Measurements from ENCODE around the gene MXI1. TPM values are rescaled to one million over a fixed set of nuclear protein-coding genes. Genes with fewer than 3 reads are reported as not detected.
A peak's percentile ranks its signal among the peaks of the same experiment; 100 is the strongest.

Gene MXI1
- total RNA-seq, 1 donor from 2014 or later, result 49.8 TPM

DNA sequence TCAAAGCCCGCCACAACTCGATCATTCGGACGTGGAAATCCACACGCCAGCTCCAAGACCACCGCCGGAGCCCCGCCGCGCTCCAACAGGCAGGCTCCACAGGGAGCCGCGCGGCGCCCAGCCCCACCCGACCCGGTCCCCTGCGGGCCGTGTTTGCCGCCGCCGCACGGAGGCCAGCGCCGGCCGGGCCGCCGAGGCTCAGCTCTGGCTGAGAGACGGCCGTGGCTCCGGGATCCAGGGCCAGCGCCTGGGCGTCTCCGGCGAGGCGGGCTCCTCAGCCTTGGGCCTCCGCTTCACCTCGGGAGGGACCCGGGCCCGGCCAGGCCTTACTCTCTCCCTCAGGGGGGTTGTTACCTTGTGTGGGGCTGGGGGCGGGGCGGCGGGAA lies 97.0 kb downstream of the MXI1 start:
- intact Hi-C loops (cut with DNase I), result loop anchor here (10.0 kb wide), 1 partner anchor 260 kb away; the partner anchor contains the start of gene SMC3
- TF ChIP-seq, protein P1, sequence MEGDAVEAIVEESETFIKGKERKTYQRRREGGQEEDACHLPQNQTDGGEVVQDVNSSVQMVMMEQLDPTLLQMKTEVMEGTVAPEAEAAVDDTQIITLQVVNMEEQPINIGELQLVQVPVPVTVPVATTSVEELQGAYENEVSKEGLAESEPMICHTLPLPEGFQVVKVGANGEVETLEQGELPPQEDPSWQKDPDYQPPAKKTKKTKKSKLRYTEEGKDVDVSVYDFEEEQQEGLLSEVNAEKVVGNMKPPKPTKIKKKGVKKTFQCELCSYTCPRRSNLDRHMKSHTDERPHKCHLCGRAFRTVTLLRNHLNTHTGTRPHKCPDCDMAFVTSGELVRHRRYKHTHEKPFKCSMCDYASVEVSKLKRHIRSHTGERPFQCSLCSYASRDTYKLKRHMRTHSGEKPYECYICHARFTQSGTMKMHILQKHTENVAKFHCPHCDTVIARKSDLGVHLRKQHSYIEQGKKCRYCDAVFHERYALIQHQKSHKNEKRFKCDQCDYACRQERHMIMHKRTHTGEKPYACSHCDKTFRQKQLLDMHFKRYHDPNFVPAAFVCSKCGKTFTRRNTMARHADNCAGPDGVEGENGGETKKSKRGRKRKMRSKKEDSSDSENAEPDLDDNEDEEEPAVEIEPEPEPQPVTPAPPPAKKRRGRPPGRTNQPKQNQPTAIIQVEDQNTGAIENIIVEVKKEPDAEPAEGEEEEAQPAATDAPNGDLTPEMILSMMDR (IDR thresholded peaks at IDR 0.05), result no peak
- TF ChIP-seq POLR2AphosphoS5 (IDR thresholded peaks at IDR 0.05; ENCODE audit: insufficient read depth in 1 of 2, low read depth in 1 of 2), result no peak
- no peak for TF ChIP-seq POLR2A (IDR thresholded peaks at IDR 0.05)
- H3K4me1 ChIP-seq, result peaks cover 49% of the 10 kb centered on the region

DNA sequence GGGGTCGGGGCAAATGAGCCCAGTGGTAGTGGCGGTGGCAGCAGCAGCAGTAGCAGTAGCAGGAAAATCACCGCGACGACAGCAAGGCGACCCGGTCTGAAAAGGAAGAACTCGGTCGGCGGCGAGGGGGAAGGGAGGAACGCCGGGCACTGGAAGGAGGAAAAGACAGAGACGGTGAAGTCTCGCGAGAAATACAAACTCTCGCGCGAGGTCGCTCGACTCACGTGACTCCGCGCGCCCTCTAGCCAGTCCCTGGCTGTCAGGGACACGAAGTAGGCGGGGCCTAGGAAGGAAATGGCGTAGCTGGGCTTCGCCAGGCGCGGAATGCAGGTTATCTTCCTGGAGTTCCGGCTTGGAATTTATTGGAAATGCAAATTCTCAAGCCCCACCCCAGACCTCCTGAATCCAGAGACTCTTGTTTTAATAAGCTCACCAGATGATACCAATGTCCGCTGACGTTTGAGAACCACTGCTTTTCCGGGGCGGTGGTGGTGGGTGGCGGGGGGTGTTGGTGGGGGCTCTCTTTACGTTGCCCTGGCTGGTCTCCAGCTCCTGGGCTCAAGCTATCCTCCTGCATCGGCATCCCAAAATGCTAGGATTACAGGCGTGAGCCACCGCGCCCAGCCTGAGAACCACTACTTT lies 97.5 kb downstream of the MXI1 start, which contains the start of gene SMNDC1:
Gene SMNDC1, minus strand, starts transcription at position 141 of the 642 bp plus-strand sequence. CDS start 1,333 bp downstream, outside the sequence.
- H3K27me3 ChIP-seq, result no peaks in the 10 kb centered on the region
- intact Hi-C loops (cut with DNase I), result loop anchor here (10.0 kb wide), 1 partner anchor 260 kb away; the partner anchor contains the start of gene SMC3
- DNase-seq (ENCODE audit: extremely low spot score in 2 of 2), result peak; percentile 98
- H3K36me3 ChIP-seq, result peaks cover 0 to 20% of the 10 kb centered on the region in 2 donors
- TF ChIP-seq POLR2AphosphoS5 (IDR thresholded peaks at IDR 0.05; ENCODE audit: insufficient read depth in 1 of 2, low read depth in 1 of 2) (peak; percentile 89 to 91), POLR2A (IDR thresholded peaks at IDR 0.05) (peak in 1 of 2 donors; percentile 54)
- TF ChIP-seq, protein P1 (IDR thresholded peaks at IDR 0.05), result peak in 1 of 3 experiments; percentile 34
- H3K4me1 ChIP-seq, result peaks cover 44% of the 10 kb centered on the region
- H3K4me3 ChIP-seq, result peak within 1 kb of the TSS; percentile 96 to 99
- H3K9me3 ChIP-seq, result no peaks in the 10 kb centered on the region
- H3K27ac ChIP-seq, result peak within 1 kb of the TSS; percentile 95

More for the DNA sequence above, 97.0 kb downstream of the MXI1 start:
- Histone ChIP-seq H3K4me3 (peak overlapping the region; percentile 96 to 99), H3K36me3 (peaks cover 0 to 20% of the 10 kb centered on the region in 2 donors), H3K27ac (peak overlapping the region; percentile 95), H3K27me3 (no peaks in the 10 kb centered on the region), H3K9me3 (no peaks in the 10 kb centered on the region)
- no peak for DNase-seq (ENCODE audit: extremely low spot score in 2 of 2)

DNA sequence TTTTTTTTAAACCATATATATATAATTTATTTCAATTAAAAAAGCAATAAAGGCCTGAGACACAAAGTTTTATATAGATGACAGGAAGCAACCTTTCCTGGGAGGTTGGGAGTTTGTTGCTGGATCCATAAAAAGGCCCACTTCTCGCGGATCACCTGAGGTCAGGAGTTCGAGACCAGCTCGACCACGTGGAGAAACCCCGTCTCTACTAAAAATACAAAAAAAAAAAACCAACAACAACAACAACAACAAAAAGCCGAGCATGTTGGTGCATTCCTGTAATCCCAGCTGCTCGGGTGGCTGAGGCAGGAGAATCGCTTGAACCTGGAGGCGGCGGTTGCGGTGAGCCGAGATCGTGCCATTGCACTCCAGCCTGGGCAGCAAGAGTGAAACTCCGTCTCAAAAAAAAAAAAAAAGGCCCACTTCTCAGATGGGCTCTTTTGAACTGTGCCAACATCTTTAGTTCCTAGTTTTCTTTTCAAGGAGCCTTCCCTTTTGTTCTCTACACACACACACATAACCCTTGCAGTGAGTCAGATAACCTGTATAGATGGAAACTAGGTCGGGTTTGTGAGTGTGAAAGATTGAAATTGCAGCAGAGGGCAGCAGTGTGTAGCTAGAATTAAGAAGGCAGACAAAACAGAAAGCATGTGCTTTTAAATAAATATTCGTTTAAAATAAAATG lies 98.5 kb downstream of the MXI1 start:
- Histone ChIP-seq H3K4me1 (peaks cover 34% of the 10 kb centered on the region), H3K9me3 (no peaks in the 10 kb centered on the region), H3K4me3 (peak overlapping the region in 1 of 2 donors; percentile 96), H3K27me3 (no peaks in the 10 kb centered on the region), H3K27ac (peak overlapping the region; percentile 95), H3K36me3 (peaks cover 0 to 20% of the 10 kb centered on the region in 2 donors)
- TF ChIP-seq, protein P1 (IDR thresholded peaks at IDR 0.05), result peak; percentile 35 to 70 (median 36)
- TF ChIP-seq POLR2AphosphoS5 (IDR thresholded peaks at IDR 0.05; ENCODE audit: insufficient read depth in 1 of 2, low read depth in 1 of 2) (peak in 1 of 2 donors; percentile 76), POLR2A (IDR thresholded peaks at IDR 0.05) (no peak)
- no peak for DNase-seq (ENCODE audit: extremely low spot score in 2 of 2)
- intact Hi-C loops (cut with DNase I), result loop anchor here (10.0 kb wide), 1 partner anchor 259 kb away; the partner anchor contains the start of gene SMC3

DNA sequence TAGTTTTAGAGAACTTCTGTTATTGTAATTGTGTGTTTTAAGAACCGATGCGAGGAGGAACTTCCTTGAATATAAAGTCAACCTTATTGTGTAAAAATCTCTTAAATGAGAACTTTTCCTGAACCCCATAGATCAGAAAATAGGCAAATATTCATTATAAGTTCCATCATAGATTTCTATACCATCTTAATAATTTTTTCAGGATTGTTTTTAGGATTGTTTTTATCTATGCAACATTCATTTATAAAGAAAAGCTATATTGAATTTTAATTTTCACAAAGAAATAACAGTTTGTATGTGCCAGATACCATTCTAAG lies 99.0 kb downstream of the MXI1 start:
- Histone ChIP-seq H3K27me3 (no peaks in the 10 kb centered on the region), H3K9me3 (no peaks in the 10 kb centered on the region), H3K36me3 (peaks cover 0 to 19% of the 10 kb centered on the region in 2 donors), H3K4me1 (peaks cover 29% of the 10 kb centered on the region), H3K4me3 (no peak overlapping the region), H3K27ac (no peak overlapping the region)
- intact Hi-C loops (cut with DNase I), result loop anchor here (10.0 kb wide), 1 partner anchor 258 kb away; the partner anchor contains the start of gene SMC3
- TF ChIP-seq, protein P1 (IDR thresholded peaks at IDR 0.05), result peak in 1 of 3 experiments; percentile 4
- TF ChIP-seq POLR2AphosphoS5 (IDR thresholded peaks at IDR 0.05; ENCODE audit: insufficient read depth in 1 of 2, low read depth in 1 of 2) (no peak), POLR2A (IDR thresholded peaks at IDR 0.05) (no peak)
- no peak for DNase-seq (ENCODE audit: extremely low spot score in 2 of 2)
